BJ (cell line): Measurements from ENCODE around the gene TAS2R16. TPM values are rescaled to one million over a fixed set of nuclear protein-coding genes. Genes with fewer than 3 reads are reported as not detected.

ENCODE experiments used
- CTCF ChIA-PET: fragments of 350-600 bp; formaldehyde crosslinking; extraction: SDS; loops from one replicate; lab custom pipeline; 2021; ENCODE audit warnings: antibody characterized with exemption, inconsistent platforms; lab: Yijun Ruan, JAX
- POLR2A ChIA-PET: fragments of 300-600 bp; sonication (Branson Sonifier 250); formaldehyde crosslinking; extraction: SDS; loops from one replicate; lab custom pipeline; 2021; ENCODE audit warnings: antibody characterized with exemption; lab: Charles Lee
- DNase-seq: peaks from one replicate; pipeline ENCODE4 v3.0.0-alpha.2; 2011; ENCODE audit warnings: low read depth
- H3K27me3 ChIP-seq: 2 replicates; pipeline ENCODE4 v1.6.0; 2011; ENCODE audit warnings: low read length; ENCODE audit not compliant: control insufficient read depth, insufficient read depth
- H3K36me3 ChIP-seq: 2 replicates; pipeline ENCODE4 v1.5.1; 2011; ENCODE audit warnings: low read length; ENCODE audit not compliant: control insufficient read depth, insufficient read depth
- H3K4me3 ChIP-seq: 2 replicates; pipeline ENCODE4 v1.5.1; 2011; ENCODE audit warnings: low read depth, mild to moderate bottlenecking, control low read depth, low read length
- polyA minus RNA-seq: library from RNA; depleted of rRNA, polyadenylated mRNA; stranded (reverse); fragments of >200 nt; gene quantifications from 2 replicates; pipeline ENCODE4 v1.2.3, GENCODE V29; 2011; rRNA and poly(A)+ RNA removed
- polyA plus RNA-seq: library from polyadenylated mRNA; depleted of rRNA; stranded (reverse); fragments of >200 nt; gene quantifications from 2 replicates; pipeline ENCODE4 v1.2.3, GENCODE V29; 2011; rRNA removed
- TF ChIP-seq, protein P1 (sequence below): IDR thresholded peaks from 2 replicates; pipeline ENCODE4 v1.5.1; 2011; ENCODE audit warnings: low read depth, mild to moderate bottlenecking, control low read depth, inconsistent platforms, low read length, moderate library complexity; ENCODE audit not compliant: insufficient read depth

Gene TAS2R16, protein sequence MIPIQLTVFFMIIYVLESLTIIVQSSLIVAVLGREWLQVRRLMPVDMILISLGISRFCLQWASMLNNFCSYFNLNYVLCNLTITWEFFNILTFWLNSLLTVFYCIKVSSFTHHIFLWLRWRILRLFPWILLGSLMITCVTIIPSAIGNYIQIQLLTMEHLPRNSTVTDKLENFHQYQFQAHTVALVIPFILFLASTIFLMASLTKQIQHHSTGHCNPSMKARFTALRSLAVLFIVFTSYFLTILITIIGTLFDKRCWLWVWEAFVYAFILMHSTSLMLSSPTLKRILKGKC
- polyA plus RNA-seq (not detected in 2 replicates), polyA minus RNA-seq (not detected in 2 replicates)

DNA sequence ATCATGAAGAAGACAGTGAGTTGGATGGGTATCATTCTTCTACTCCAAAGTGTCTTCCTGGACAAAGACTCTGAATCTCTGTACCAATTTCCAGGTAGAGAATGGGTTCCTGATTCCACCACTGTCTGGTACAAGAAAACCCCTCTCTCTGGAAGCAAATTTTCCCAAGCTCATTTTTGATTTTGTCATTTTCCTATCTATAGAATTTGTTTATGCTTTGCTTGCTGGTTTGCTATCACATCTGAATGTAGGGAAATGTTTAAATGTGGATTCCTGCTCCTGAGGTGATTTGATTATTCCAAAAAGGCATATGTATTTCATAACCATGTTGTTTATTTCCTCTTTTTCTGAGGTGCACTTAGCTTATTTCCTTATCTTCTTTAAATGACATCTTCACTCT, at the start of gene TAS2R16:
TSS of gene TAS2R16 (minus strand) at position 101 of the 400 bp plus-strand sequence. CDS start at position 35, 66 bp downstream.
- TF ChIP-seq, protein P1, sequence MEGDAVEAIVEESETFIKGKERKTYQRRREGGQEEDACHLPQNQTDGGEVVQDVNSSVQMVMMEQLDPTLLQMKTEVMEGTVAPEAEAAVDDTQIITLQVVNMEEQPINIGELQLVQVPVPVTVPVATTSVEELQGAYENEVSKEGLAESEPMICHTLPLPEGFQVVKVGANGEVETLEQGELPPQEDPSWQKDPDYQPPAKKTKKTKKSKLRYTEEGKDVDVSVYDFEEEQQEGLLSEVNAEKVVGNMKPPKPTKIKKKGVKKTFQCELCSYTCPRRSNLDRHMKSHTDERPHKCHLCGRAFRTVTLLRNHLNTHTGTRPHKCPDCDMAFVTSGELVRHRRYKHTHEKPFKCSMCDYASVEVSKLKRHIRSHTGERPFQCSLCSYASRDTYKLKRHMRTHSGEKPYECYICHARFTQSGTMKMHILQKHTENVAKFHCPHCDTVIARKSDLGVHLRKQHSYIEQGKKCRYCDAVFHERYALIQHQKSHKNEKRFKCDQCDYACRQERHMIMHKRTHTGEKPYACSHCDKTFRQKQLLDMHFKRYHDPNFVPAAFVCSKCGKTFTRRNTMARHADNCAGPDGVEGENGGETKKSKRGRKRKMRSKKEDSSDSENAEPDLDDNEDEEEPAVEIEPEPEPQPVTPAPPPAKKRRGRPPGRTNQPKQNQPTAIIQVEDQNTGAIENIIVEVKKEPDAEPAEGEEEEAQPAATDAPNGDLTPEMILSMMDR: no peak
- H3K4me3 ChIP-seq: no peak within 1 kb of the TSS
- CTCF ChIA-PET: no interaction called here
- no peaks in the 10 kb centered on the region for H3K36me3 ChIP-seq
- POLR2A ChIA-PET: no interaction called here
- no peaks in the 10 kb centered on the region for H3K27me3 ChIP-seq
- no peak for DNase-seq

DNA sequence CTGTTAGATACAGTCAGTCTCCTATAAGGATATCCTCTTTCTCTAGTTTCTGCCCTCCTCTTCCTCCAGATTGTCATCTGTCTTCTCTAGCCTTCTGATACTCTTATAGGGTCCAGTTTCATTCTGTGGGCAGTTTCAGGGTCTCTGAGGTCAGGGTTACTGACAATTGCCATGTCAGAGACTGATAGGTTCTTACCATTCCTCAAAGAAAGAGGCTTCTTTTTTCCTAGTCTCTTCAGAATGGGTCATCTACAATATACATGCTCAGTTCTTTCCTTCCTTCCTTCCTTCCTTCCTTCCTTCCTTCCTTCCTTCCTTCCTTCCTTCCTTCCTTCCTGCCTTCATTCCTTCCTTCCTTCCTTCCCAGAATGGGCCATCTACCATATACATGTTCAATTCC, 48.1 kb upstream of the TAS2R16 start:
- POLR2A ChIA-PET: no interaction called here
- CTCF ChIA-PET: no interaction called here
- Histone ChIP-seq H3K27me3 (no peaks in the 10 kb centered on the region), H3K4me3 (no peak overlapping the region), H3K36me3 (no peaks in the 10 kb centered on the region)
- TF ChIP-seq, protein P1: no peak
- no peak for DNase-seq

- Histone ChIP-seq H3K27me3 (no peaks in the 10 kb centered on the region), H3K36me3 (no peaks in the 10 kb centered on the region), H3K4me3 (no peak overlapping the region)
- ChIA-PET POLR2A (no interaction called here), CTCF (no interaction called here)
- TF ChIP-seq, protein P1: no peak
- DNase-seq: no peak
Observed at GRCh38 chr7:123041101-123041500, 45.6 kb upstream of the TAS2R16 start.

DNA sequence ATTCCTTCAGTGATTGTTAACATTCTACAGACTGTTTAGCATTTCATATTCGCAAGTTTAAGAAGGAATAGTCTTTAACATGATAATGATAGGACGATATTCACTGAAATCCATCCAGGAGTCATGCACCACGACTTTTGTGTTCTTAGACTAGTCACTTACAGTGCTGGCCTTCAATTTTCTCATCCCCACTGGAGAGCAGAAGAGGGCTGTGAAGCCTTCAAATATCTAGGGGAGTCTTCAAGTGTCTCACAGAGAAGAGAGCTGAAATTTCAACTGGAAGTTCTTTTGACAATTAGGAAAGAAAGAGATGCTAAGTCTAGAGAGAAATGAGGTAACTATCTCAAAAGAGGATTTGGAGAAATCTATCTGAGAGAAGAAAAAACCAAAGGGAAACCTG, 43.8 kb upstream of the TAS2R16 start:
- ChIA-PET POLR2A (no interaction called here), CTCF (no interaction called here)

GRCh38 chr7:123034106-123034505, 38.6 kb upstream of the TAS2R16 start:
- POLR2A ChIA-PET: no interaction called here
- TF ChIP-seq, protein P1: no peak
- Histone ChIP-seq H3K36me3 (no peaks in the 10 kb centered on the region), H3K4me3 (no peak overlapping the region), H3K27me3 (no peaks in the 10 kb centered on the region)
- CTCF ChIA-PET: no interaction called here
- DNase-seq: no peak

More for the DNA sequence above, 43.8 kb upstream of the TAS2R16 start:
- TF ChIP-seq, protein P1: no peak
- H3K4me3 ChIP-seq: no peak overlapping the region
- H3K27me3 ChIP-seq: no peaks in the 10 kb centered on the region
- no peak for DNase-seq
- no peaks in the 10 kb centered on the region for H3K36me3 ChIP-seq
